ENCODE data around the gene GNG11.

Gene GNG11

GRCh38 chr7:93948873-93949272, 27.3 kb downstream of the GNG11 start:
- DNase-seq = no peak

DNA sequence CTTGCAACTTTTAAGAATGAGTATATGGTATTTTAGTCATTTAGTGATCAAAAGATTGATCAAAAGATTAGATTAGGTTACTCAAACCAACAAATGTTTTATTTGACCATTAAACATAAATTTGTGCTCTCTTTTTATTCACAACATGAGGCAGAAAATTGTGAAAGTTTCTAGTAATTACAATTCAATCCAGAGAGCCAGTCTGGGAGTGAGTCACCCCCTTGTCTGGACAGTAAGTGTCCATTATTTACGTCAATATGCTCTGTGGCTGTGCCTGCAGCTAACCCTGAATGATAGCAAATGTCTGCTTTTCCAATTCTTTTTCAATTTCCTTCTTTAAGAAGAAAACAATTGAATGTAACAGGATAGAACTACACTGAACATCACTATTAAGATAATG, 27.9 kb downstream of the GNG11 start:
- no peak for DNase-seq

- no peak for DNase-seq
Observed at GRCh38 chr7:93955304-93955703, 33.8 kb downstream of the GNG11 start.

DNA sequence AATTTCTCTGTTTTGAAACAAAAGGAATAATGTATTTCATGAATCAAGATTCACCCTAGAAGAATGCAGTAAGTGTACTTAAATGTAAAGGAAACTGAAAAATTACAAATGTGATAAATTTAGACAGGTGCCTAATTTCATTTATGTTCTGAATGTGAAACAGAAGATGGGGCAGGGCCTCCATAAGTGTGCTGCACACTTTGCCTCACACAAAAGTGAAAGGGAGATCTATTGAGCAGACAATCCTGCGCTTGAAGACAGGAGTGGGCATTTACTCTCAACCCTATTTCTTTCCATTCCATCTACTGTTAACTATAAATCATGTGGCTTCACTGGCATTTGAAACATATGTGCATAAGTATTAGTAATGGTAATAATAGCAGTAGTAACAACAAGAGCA, 36.2 kb downstream of the GNG11 start:
- no peak for DNase-seq

GRCh38 chr7:93958216-93958615, 36.7 kb downstream of the GNG11 start:
- no peak for DNase-seq

DNA sequence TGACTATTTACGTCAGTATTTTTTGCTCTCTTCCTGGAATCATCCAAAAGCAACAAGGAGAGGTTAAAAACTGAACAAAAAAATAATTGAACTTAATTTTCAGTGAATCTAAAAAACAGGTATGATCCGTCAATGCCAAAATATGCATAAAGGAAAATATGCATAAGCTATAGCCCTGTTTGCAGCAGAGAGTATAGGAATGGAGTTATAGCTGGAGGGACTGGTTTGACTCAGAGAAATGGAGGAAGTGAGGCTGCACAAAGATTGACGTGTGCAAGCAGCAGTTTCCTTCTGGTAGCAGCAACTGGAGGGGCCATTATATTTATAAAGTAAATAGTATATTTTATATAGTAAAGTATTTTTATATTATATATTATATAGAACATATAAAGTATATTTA, 37.1 kb downstream of the GNG11 start:
- DNase-seq = no peak

DNA sequence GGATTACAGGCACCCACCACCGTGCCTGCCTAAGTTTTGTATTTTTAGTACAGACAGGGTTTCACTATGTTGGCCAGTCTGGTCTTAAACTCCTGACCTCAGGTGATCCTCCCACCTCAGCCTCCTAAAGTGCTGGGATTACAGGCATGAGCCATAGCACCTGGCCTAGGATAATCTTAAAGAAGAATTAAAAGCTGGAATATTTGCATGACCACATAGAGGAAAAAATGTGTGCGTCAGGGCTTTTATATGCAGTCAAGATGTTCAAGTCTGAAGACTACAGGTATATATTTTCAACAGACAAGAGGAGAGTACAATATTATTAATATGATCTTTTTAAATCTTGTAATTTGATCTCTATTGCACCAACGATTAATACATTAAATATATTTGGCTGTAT, 39.5 kb downstream of the GNG11 start:
- DNase-seq = no peak

DNA sequence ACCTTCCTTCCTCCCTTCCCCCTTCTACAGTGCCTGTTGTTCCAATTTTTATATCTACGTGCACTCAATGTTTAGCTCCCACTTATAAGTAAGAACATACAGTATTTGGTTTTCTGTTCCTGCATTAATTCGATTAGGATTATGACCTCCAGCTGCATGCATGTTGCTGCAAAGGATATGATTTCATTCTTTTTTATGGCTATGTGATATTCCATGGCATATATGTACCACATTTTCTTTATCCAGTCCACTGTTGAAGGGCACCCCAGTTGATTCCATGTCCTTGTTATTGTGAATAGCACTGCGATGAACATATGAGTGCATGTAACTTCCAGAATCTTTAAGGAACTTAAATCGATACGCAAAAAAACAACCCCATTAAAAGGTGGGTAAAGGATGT, 42.7 kb downstream of the GNG11 start:
- DNase-seq = no peak

DNA sequence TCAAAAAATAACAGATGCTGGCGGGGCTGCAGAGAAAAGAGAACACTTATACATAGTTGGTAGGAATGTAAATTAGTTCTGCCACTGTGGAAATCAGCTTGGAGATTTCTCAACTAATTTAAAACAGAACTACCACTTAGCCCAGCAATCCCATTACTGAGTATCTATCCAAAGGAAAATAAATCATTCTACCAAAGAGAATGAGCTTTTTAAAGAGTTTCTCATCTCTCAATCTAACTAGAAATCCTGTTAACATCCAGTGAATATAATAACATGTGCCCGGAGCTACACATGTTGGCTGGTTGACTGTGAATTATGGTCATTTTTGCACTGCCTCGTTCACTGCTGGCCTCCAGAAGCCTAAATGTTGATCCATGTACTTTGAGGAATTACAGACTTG, 43.3 kb downstream of the GNG11 start:
- DNase-seq = no peak

- no peak for DNase-seq
Observed at GRCh38 chr7:93968911-93969620, 47.5 kb downstream of the GNG11 start.

GRCh38 chr7:93972029-93972725, 50.6 kb downstream of the GNG11 start:
- no peak for DNase-seq

DNA sequence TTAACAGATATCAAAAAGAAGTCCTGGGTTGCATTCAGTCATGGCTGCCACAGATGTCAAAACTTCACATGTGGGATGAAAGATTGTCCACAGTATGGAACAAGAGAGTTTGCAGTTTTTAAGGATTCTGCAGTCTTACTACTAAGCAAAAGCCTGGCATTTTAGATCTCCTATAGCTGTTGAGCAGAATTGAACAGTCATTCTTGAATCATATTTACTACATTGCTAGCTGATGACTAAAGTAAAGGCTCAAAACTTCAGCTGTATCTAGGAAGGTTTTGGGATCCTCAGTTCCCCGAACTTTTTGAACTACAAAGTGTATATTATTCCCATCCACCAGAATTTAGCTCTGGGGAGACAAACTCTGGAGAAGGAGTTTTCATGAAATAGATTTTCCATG, 51.6 kb downstream of the GNG11 start:
- no peak for DNase-seq

GRCh38 chr7:93977211-93977950, 55.8 kb downstream of the GNG11 start:
- no peak for DNase-seq

All from NCI-H510A treated with DMSO at 0.1 percent for 48 hours (cell line).